ENCODE data around the gene MLPH.
"Not testable (repeated sequence)": the region's sequence is repeated elsewhere in the genome, so short reads cannot be mapped to it uniquely, and the experiment has no call there.

MLPH gene

DNA sequence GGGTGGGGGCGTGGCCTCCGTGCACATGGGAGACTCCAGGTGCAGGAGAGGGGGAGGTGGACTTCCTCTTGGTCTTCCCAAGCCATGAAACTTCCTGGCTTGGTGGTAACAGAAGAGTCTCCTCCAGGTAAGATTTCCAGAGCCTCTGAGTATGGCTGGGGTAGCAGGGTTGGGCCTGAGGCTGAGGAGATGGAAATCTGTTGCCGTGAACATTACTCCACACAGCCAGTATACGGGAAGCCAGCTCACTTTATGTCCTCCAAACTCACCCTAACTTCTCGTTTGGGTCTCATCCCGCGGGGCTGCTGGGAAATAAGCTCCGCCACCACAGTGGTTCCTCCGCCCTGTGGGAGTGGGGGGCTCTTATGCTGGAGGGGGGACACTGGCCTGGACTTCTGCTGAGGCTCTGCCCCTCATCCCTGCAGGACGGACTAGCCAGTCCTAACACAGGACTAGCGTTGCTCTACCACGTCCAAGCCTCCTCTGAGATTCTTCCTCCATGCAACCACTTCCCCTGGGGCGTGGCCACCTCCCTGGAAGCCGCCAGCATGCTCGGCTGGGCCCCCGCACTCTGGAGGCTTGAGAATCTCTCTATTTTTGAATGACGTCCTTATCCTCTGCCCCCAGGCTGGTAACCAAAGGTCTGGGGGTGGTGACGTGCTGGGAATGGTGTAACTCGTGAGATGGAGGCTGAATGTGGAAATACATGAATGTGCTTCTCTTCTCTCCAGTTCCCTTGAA is 104.3 kb downstream of the MLPH start:
- no peak for FAIRE-seq

DNA sequence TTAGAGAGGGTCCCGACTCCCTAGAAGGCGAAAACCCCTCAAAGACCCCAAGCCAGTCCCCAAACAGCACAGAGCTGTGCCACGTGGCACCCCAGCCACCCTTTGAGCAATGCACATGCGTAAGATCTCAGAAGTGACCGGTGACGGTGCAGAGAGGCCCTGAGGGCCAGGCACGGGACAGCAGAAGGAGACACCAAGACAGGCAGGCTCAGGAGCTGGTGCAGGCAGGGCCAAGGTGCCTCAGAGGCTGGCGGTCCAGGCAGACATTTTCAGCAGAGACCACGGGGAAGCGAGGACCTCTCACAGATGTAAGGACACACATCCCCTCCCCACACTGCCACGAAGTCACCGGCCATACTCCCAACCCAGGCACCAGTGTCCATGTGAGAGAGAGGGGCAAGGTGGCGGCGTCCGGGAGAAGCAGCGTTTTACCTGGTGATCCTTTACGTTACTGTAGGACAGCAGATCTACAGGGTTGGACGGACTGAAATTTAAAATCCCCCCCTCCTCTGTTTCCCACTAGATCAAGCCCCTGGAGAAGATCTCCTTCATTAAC is 105.5 kb downstream of the MLPH start:
- no peak for FAIRE-seq

DNA sequence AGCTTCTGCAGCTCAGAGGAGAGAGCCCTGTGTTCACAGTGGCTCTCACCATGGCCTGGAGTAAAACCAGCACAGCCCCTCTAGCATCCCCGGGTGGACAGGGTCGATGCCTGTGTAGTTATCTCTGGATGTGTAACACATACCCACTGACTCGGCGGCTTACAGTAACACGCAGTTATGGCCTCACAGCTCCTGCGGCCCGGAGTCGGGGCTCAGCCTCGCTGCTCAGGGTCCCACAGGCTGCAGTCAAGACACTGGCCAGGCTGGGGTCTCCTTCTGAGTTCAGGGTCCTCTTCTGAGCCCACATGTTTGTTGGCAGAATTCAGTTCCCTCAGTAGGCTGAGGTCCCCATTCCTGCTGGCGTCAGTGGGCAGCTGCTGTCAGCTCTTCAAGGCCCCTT is 106.0 kb downstream of the MLPH start:
- no peak for FAIRE-seq

DNA sequence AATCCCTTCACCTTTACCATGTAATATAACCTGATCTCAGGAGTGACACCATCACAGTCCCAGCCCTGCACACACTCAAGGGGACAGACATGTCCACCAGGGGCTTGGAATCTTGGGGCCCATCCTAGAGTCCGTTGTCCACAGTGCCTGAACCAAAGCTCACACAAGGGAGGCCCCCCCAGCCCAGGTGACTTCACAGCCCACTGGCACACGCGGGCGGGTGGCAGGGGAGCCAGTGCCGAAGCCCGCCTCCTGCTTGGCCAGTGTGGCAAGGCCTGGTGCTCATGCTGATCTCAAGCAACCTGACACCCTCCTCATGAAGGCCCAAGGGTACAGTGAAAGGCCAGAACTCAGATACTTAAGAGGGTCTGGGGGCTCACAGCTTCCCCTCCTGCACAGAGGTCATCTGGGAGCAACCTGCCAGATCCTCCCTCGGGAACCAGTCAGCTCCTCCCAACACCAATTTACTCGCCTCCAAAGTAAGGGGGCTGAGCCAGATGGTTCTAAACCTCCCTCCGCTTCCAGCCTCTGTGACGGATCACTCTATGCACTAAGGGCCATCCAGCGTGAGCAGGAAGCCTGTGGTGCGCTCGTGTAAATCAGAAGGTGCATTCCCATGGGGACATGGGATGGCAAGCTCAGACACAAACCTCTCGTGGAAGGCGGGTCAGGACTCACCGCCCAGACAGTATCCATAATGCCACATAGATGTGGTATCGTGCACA is 106.7 kb downstream of the MLPH start:
- FAIRE-seq = no peak

DNA sequence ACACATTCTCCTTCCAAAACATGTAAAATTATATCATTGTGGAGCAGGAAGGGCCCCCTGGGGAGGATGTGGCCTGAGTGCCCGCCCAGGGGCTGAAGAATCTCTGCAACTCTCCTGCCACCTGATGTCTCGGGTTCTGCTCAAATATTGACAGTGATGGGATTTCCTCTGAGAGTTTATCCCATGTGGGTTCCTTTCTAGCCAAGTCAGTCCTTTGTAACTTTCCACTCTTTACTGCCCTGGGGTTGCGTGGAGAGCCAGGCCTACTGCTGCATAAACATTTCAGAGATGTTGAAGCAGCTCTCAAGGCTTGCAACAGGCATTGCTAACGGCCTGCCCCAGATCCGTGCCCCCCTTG is 107.4 kb downstream of the MLPH start:
- no peak for FAIRE-seq

DNA sequence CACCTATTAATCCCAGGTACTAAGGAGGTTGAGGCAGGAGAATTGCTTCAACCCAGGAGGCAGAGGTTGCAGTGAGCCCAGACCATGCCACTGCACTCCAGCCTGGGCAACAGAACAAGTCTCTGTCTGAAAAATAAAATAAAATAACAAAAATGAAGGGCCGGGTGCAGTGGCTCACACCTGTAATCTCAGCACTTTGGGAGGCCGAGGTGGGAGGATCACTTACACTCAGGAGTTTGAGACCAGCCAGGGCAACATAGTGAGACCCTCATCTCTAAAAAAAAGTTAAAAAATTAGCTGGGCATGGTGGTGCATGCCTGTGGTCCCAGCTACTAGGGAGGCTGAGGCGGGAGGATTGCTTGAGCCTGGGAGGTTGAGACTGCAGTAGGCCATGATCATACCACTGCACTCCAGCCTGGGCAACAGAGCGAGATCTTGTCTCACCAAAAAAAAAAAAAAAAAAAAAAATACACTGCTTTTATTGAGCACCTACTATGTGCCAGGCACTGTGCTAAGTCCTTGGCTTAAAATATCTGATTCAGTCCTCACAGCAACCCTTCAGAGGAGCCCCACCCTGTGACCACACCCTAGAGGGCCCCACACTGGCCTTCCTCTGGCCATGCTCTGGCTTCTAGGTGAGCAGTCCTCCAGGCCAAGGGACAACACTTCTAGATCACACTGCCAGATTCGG is 108.9 kb downstream of the MLPH start:
- not testable (repeated sequence) for FAIRE-seq

DNA sequence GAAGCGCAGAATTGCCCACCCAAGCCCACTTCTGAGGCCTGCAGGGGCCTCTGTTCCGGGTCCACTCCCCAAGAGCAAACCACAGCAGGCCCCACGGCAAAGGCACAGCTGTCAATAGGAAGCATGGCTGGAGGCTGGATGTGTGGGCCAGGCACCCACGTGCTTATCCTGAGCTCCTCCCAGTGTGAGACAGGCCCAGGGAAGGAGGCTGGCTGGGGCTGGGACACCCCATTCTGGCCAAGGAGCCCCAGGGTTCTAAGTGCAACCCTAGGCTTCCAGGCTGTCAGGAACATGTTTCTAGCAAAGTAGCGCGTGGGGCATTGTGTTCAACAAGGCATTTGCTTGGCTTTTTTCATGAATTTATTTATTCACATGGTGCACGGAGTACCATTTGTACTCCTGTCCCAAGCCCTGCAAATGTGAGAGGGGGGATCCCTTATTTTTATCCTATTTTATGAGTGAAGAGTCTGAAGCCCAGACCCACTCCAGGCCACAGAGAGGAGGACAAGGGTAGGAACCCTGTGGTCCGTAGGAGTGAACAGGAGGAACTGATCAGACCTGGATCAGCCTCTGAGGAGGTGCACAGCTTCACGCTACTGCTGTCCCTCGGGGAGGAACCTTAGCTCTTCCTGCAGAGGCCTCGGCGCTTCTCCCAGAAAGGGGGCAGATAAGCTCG is 109.6 kb downstream of the MLPH start:
- FAIRE-seq = no peak

DNA sequence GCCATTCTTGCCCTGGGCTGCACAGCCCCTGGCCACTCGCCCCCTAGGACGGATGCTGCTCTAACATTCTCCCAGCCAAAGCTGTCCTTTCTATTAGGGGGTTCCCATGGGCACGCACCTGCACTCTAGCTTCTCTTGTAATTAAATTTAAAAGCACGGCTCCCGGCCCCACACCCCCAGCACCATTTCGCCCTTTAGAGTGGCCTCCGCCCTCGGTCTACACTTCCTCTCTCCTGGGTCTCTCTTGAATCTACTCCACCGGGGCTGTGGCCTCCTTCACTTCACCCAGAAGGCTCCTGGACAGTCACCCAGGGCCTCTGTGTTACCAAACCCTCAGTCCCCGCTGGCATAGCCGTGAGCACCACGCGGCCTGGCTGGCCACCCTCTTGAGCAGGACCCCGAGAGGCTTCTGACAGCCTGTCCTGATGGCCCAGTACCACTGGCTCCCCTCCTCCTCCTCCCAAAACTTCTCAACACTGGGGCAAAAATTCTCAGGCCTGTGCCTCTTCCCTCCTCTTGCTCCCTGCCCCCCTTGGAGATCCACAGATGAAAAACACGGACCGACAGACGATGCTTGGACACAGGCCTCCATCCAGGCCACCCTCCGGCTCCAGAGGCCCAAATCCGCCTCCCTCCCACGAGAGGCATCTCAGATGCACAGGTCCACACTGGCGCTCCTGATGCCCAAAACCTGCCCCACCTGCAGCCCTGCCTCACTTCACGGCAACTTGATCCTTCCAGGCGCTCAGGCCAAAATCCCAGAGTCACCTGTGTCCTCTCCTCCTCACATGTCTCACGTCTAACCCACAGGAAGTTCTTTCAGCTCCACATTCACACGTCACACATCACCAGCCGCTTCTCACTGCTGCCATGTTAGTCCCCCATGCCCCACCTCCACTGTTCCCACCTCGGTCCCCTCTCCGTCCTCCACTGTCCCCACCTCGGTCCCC is 110.4 kb downstream of the MLPH start:
- no peak for FAIRE-seq

DNA sequence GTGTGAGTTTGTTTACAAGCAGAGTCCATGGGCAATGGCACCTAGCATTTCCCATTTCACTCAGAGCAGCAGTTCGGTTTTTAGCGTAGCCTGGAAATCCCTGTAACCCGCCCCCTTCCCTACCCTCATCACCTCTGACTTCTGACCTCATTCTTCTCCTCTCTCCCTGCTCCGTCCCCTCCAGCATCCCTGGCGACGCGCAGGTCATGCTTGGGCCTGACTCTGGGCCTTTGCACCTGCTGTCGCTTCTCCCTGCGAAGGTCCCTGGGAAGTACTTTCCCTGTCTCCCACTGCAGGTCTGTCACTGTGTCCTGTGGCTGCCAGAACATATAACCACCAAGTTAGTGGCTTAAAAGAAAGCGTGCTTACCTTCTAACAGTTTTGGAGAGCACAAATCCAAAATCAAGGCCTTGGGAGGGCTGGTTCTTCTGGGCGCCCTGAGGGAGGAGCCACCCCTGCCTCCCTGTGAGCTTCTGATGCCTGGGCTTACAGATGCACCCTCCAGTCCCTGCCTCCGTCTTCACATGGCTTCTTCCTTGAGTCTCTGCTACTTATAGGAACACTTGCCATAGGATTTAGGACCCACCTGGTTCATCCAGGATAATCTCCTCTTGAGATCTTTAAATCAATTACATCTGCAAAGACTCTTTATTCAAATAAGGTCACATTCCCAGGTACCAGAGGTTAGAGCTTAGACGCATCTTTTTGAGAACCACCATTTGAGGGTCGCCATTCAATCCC is 111.6 kb downstream of the MLPH start:
- FAIRE-seq = no peak

DNA sequence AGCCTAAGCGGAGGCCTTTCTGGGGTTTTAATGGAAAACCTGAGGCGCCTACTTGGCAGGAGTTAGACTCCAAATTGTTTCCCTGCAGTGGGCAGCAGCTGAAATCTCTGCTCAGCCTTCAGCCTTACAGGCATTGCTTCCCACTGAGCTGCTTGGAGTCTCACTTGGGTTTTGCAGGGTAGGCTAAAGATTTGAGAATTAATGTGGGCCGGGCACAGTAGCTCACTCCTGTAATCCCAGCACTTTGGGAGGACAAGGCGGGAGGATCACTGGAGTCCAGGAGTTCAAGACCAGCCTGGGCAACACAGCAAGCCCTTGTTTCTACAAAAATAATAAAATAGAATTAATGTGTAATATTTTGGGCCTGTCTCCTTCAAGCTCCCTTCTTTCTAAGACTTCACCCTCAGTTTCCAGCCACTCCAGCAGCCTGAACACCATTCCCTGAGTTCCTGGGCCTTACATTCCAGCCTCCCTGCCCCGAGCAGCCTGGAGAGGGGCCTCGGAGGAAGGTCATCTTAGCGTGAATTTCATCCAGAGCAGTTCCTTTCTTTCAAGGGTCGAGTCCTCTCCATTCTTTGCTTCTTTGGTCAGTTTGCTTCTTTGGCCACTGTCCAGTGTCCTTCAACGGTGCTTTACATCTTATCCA is 112.5 kb downstream of the MLPH start:
- no peak for FAIRE-seq

DNA sequence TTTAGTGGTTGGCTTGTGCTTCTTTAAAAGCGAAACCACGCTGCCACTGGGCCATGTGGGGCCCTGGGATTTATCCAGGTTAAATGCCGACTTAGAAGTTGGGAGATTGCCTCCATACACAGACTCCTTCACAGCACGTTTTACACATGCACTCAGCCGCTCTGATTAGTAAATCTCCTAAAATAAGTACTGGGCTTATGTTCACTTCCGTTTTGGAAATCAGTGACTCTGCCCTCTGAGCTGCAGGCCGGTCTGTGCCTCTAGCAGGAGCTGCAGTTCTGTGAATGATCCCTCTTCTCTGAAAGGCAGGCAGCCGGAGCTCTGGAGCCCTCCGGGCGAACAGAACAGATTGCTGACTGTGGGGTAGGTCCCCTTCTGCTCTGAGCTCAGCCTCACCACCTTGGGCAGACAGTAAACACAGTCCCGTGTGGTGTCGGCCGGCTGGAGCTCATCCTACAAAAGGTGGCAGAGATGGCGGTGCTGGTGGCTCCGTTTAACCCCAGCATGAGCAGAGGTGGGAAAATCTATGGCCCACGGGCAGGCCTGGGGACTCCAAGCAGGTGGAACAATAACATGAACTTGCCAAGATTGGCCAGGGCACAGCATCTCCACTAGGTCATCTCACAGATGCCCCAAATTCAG is 113.3 kb downstream of the MLPH start:
- FAIRE-seq = no peak

DNA sequence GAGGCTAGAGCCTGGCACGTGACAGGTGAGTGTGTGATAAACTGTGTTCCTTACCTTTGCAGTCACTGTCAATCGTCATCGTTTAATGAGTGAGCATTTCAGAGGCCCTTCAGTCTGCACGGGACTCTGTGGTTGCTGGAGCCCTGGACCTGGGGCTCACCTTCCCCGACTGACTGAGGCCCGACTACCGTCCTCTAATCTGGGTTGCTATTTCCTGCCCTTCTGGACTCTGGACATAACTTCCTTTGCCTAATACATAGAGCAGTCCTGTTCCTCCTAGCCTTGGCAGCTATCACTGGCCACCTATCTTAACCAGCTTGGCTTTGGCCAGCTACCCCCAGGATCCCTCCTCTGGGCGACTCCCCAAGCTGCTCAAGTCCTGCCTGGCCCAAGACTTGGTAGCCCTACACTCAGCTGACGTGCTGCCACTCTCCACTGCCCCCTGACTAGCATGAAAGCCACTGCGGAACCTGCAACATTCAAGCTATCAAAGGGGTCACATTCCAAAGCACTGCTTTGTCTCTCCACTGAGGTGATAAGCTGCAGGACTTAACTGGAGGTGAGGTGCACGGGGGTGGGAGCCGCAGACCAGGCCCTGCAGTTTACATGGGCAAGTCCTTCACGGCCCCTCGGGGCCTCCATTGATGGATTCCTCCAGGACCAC is 114.5 kb downstream of the MLPH start:
- no peak for FAIRE-seq

DNA sequence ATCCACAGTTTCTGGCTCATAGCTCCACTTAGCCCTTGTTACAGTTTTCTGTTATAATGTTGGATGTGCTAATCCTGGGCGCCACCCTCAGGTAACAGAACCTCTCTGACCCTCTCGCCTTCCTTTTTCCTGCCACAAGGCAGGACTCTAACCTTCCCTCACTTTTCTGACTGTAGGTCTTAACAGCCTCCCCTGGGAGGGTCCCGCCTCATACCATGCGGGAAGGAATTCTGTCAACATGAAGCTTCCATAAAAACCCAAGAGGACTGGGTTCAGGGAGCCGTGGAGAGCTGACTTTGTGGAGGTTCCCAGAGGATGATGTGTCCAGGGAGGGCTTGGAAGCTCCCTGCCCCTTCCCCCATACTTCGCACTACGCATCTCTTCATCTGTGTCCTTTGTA is 115.4 kb downstream of the MLPH start:
- no peak for FAIRE-seq

DNA sequence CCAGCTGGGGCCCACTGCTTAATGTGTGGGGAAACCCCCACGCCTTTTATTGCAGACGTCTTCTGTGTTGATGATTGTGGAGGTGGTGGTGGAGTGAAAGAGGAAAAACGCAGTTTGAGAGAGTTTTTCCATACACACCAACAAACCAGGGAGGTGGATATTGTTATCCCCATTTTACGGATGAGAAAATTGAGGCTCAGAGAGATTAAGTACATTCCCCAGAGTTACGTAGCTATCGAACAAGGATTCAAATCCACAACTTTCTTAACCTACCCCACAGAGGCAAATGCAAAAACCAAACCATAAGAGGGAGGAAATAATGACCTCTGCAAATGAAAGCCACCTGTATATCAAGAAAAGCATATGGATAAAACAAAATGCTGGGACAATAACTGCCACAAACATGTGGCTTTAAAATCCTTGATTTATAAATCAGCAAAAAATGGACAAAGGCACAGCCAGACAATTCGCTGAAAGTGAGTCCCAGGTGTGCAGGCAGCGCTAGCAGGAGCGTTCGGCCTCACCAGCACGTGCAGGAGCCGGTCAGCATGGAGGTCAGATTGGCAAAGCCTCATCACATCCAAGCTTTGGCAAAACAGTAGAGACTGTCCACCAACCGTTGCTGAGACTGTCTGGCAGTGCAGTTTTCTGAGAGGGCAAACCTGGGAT is 116.1 kb downstream of the MLPH start:
- no peak for FAIRE-seq

DNA sequence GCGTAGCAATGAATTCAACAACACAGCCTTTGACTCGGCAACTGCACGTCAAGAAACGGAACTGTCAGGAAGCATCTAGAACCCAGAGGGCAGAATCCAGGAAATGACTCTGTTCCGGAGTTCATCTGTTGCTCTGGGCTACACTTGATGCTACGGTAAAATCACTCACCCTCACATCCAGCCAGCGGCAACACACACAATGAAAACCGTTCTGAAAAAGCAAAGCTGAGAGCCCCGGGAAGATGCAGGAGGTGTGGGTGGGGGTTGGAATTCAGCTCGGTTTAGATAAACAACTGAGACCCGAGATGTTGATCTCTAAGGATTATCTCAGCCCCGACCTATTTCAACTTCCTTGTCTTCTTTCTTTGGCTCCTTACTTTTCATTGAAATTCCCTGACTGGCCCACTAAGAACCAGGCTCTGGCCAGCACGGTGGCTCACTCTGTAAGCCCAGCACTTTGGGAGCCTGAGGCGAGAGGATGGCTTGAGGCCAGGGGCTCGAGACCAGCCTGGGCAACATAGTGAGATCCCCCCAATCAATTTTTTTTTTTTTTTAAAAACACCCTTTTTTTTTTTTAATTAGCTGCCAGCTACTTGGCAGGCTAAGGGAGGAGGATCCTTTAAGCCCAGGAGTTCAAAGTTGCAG is 116.8 kb downstream of the MLPH start:
- no peak for FAIRE-seq

DNA sequence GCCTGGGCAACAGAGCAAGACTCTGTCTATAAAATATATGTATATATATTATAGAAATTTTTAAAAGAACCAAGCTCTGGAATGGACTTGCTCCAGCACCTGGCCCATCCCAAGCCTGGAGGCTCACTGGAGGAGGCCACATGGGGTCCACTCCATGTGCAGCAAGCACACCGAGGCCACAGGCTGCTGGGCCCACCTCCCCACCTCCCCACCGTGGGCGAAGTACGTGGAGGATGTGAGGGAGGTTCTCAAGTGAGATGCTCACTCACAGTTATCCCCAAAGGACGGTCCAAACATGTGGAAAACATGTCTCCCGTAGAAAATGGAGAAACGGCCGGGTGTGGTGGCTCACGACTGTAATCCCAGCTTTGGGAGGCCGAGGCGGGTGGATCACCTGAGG is 117.3 kb downstream of the MLPH start:
- FAIRE-seq = no peak

All from G401.6 (cell line).